KMS-11 (cell line): ENCODE data around the gene RANBP3.

Experiments
- H2AFZ ChIP-seq: fragments of 200-600 bp; sonication (generic); 2 replicates; pipeline ENCODE4 v1.6.1; 2016; ENCODE audit warnings: antibody characterized with exemption, mixed run types, low read depth
- H3K27ac ChIP-seq: fragments of 200-600 bp; sonication (generic); 2 replicates; pipeline ENCODE4 v1.6.1; 2016; ENCODE audit warnings: mild to moderate bottlenecking, mixed run types
- H3K27me3 ChIP-seq: fragments of 200-600 bp; sonication (generic); 2 replicates; pipeline ENCODE4 v1.6.1; 2017; ENCODE audit warnings: mild to moderate bottlenecking, low read depth, mixed run types, moderate library complexity; ENCODE audit not compliant: insufficient read depth
- H3K36me3 ChIP-seq: fragments of 200-600 bp; sonication (generic); 2 replicates; pipeline ENCODE4 v1.6.1; 2017; ENCODE audit warnings: mild to moderate bottlenecking, mixed run types; ENCODE audit not compliant: insufficient read depth
- H3K4me1 ChIP-seq: fragments of 200-600 bp; sonication (generic); 2 replicates; pipeline ENCODE4 v1.6.1; 2016; ENCODE audit warnings: mild to moderate bottlenecking, low read depth, mixed run types; ENCODE audit not compliant: poor library complexity, severe bottlenecking
- H3K4me2 ChIP-seq: fragments of 200-600 bp; sonication (generic); 2 replicates; pipeline ENCODE4 v1.7.0; 2016; ENCODE audit warnings: mild to moderate bottlenecking, mixed run types
- H3K4me3 ChIP-seq: fragments of 200-600 bp; sonication (generic); IDR thresholded peaks from 2 replicates; pipeline ENCODE4 v1.6.1; 2017; ENCODE audit warnings: low read depth, low read length, mixed read lengths; ENCODE audit not compliant: insufficient read depth
- H3K79me2 ChIP-seq: fragments of 200-600 bp; sonication (generic); 2 replicates; pipeline ENCODE4 v1.6.1; 2016; ENCODE audit warnings: low read depth, mixed run types; ENCODE audit not compliant: insufficient read depth
- H3K9ac ChIP-seq: fragments of 200-600 bp; sonication (generic); 2 replicates; pipeline ENCODE4 v1.6.1; 2016; ENCODE audit warnings: mild to moderate bottlenecking, mixed run types
- H4K20me1 ChIP-seq: fragments of 200-600 bp; sonication (generic); 2 replicates; pipeline ENCODE4 v1.6.1; 2016; ENCODE audit warnings: mild to moderate bottlenecking, mixed run types; ENCODE audit not compliant: insufficient read depth
- CTCF ChIP-seq: fragments of 200-600 bp; sonication (generic); conservative IDR thresholded peaks from 2 replicates; pipeline ENCODE4 v1.6.1; 2017; ENCODE audit warnings: low read depth, mild to moderate bottlenecking, antibody characterized with exemption, low read length, moderate library complexity, mixed read lengths

The RANBP3 gene

GRCh38 chr19:5931251-5931650 lies 46.7 kb downstream of the RANBP3 start:
- Histone ChIP-seq H3K36me3 (no peaks in the 10 kb centered on the region), H3K4me2 (no peak overlapping the region), H3K27ac (no peak overlapping the region), H3K79me2 (no peaks in the 10 kb centered on the region), H3K4me3 (no peak overlapping the region), H4K20me1 (no peaks in the 10 kb centered on the region), H3K4me1 (no peaks in the 10 kb centered on the region), H3K9ac (no peak overlapping the region), H3K27me3 (no peaks in the 10 kb centered on the region), H2AFZ (no peak overlapping the region)
- no peak for TF ChIP-seq CTCF

- no peaks in the 10 kb centered on the region for H3K27me3 ChIP-seq
- H3K79me2 ChIP-seq, result no peaks in the 10 kb centered on the region
- H3K4me3 ChIP-seq, result no peak overlapping the region
- no peaks in the 10 kb centered on the region for H4K20me1 ChIP-seq
- no peak for TF ChIP-seq CTCF
- H3K27ac ChIP-seq, result no peak overlapping the region
- H2AFZ ChIP-seq, result no peak overlapping the region
- H3K36me3 ChIP-seq, result no peaks in the 10 kb centered on the region
- H3K4me2 ChIP-seq, result no peak overlapping the region
- H3K9ac ChIP-seq, result no peak overlapping the region
- H3K4me1 ChIP-seq, result no peaks in the 10 kb centered on the region
These were observed 48.3 kb downstream of the RANBP3 start for GRCh38 chr19:5929625-5930024.

GRCh38 chr19:5929179-5929578 lies 48.8 kb downstream of the RANBP3 start:
- Histone ChIP-seq H3K79me2 (no peaks in the 10 kb centered on the region), H2AFZ (no peak overlapping the region), H3K27ac (no peak overlapping the region), H3K4me2 (no peak overlapping the region), H3K4me1 (no peaks in the 10 kb centered on the region), H4K20me1 (no peaks in the 10 kb centered on the region), H3K4me3 (no peak overlapping the region), H3K27me3 (no peaks in the 10 kb centered on the region), H3K36me3 (no peaks in the 10 kb centered on the region), H3K9ac (no peak overlapping the region)
- no peak for TF ChIP-seq CTCF

- Histone ChIP-seq H2AFZ (no peak overlapping the region), H3K4me3 (no peak overlapping the region), H3K36me3 (no peaks in the 10 kb centered on the region), H3K9ac (no peak overlapping the region), H4K20me1 (no peaks in the 10 kb centered on the region), H3K27me3 (no peaks in the 10 kb centered on the region), H3K27ac (no peak overlapping the region), H3K4me1 (no peaks in the 10 kb centered on the region), H3K79me2 (no peaks in the 10 kb centered on the region), H3K4me2 (no peak overlapping the region)
- no peak for TF ChIP-seq CTCF
These were observed 50.5 kb downstream of the RANBP3 start for GRCh38 chr19:5927441-5927821.
